ENCODE results near the gene PIK3R3.

GRCh38 chr1:46157916-46158311, 25.5 kb upstream of the PIK3R3 start:
- TF ChIP-seq CTCF (conservative IDR thresholded peaks at IDR 0.05; ENCODE audit: low read length) (no peak), EZH2phosphoT487 (IDR thresholded peaks at IDR 0.05; ENCODE audit: borderline replicate concordance) (no peak)

Data from Loucy (cell line).